HG03159 (cell line): ENCODE measurements around the gene DDX54.
"Not testable (repeated sequence)": the region's sequence is repeated elsewhere in the genome, so short reads cannot be mapped to it uniquely, and the experiment has no call there.

Experiments
- ATAC-seq: cut with Tn5 transposase; IDR thresholded peaks from one replicate; pipeline ENCODE4 v1.9.1; 2021; ENCODE audit warnings: mild to moderate bottlenecking, moderate library complexity; ENCODE audit not compliant: unreplicated experiment

The DDX54 gene

GRCh38 chr12:113127791-113128199 is 57.5 kb downstream of the DDX54 start:
- ATAC-seq, result no peak

GRCh38 chr12:113120670-113121370 is 64.5 kb downstream of the DDX54 start:
- no peak for ATAC-seq

- no peak for ATAC-seq
Measured at GRCh38 chr12:113119980-113120669, 65.2 kb downstream of the DDX54 start.

GRCh38 chr12:113118142-113118541 is 67.1 kb downstream of the DDX54 start:
- no peak for ATAC-seq

GRCh38 chr12:113117684-113118083 is 67.6 kb downstream of the DDX54 start:
- ATAC-seq, result not testable (repeated sequence)

GRCh38 chr12:113116875-113117274 is 68.4 kb downstream of the DDX54 start:
- ATAC-seq, result no peak

GRCh38 chr12:113115455-113116126 is 69.7 kb downstream of the DDX54 start:
- no peak for ATAC-seq

GRCh38 chr12:113114447-113115178 is 70.7 kb downstream of the DDX54 start:
- no peak for ATAC-seq

GRCh38 chr12:113113397-113113796 is 71.9 kb downstream of the DDX54 start:
- no peak for ATAC-seq

GRCh38 chr12:113112043-113112899 is 73.0 kb downstream of the DDX54 start:
- no peak for ATAC-seq

GRCh38 chr12:113111247-113111646 is 74.0 kb downstream of the DDX54 start:
- no peak for ATAC-seq

GRCh38 chr12:113109872-113110599 is 75.2 kb downstream of the DDX54 start:
- no peak for ATAC-seq

- ATAC-seq, result no peak
Measured at GRCh38 chr12:113109360-113109759, 75.9 kb downstream of the DDX54 start.

GRCh38 chr12:113108308-113108707 is 77.0 kb downstream of the DDX54 start:
- no peak for ATAC-seq
